Neural cell (in vitro differentiated cells): ENCODE results near the gene PTH1R.

Experiments
- EZH2 ChIP-seq: fragments of 200-600, 300-800 bp; shearing (Covaris generic), sonication (generic); IDR thresholded peaks from 2 replicates; pipeline ENCODE4 v1.6.1; 2014; ENCODE audit warnings: antibody characterized with exemption, low read length, borderline replicate concordance, mild to moderate bottlenecking; ENCODE audit not compliant: insufficient read depth, poor library complexity, severe bottlenecking
- POLR2AphosphoS5 ChIP-seq: IDR thresholded peaks from 2 replicates; pipeline ENCODE4 v1.6.1; 2012
- TF ChIP-seq, protein P1 (sequence below): fragments of 450-650 bp; IDR thresholded peaks from 2 replicates; pipeline ENCODE4 v1.5.1; 2014; ENCODE audit warnings: antibody characterized with exemption, mild to moderate bottlenecking, moderate library complexity; ENCODE audit not compliant: poor library complexity, severe bottlenecking

DNA sequence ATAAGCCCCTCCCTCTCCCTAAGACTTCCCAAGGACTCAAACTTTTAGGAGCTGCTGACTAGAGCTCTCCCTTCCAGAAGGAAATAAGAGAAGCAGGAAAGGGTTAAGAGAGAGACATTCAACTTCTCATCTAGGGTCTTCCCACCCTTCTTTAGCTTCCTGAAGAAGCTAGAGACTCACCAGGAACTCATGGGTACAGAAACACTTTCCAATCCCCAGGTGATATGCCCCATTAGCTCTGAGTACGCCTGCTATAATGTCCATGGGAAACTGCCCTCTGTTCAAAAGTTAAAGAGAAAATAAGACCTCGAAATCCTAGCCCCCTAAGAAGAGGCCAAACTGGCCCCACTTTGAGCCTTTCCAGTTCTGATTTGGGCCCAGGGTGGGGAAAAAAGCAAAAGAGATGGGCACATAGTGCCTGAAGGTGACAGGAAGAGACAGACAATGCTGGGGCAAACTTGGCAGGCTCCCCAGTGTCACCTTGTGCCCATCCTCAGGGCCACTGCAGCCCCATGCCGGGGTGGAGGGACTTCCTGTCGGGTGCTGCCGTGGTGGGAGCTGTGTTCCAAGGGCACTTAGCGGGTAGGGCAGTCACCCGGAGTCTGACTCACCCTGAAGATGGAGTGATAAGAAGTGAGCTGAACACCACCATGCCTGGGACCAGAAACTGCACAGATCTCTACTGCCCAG is 69.5 kb downstream of the PTH1R start:
- TF ChIP-seq, protein P1, sequence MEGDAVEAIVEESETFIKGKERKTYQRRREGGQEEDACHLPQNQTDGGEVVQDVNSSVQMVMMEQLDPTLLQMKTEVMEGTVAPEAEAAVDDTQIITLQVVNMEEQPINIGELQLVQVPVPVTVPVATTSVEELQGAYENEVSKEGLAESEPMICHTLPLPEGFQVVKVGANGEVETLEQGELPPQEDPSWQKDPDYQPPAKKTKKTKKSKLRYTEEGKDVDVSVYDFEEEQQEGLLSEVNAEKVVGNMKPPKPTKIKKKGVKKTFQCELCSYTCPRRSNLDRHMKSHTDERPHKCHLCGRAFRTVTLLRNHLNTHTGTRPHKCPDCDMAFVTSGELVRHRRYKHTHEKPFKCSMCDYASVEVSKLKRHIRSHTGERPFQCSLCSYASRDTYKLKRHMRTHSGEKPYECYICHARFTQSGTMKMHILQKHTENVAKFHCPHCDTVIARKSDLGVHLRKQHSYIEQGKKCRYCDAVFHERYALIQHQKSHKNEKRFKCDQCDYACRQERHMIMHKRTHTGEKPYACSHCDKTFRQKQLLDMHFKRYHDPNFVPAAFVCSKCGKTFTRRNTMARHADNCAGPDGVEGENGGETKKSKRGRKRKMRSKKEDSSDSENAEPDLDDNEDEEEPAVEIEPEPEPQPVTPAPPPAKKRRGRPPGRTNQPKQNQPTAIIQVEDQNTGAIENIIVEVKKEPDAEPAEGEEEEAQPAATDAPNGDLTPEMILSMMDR, result no peak
- TF ChIP-seq EZH2 (no peak), POLR2AphosphoS5 (no peak)
